GM12891 (cell line): ENCODE data around the gene NLN.

Experiments
- POLR2A ChIP-seq: IDR thresholded peaks from 2 replicates; pipeline ENCODE4 v1.6.1; 2011; ENCODE audit warnings: low read depth, low read length, control low read depth
- POLR2AphosphoS5 ChIP-seq: IDR thresholded peaks from 2 replicates; pipeline ENCODE4 v1.6.1; 2011; ENCODE audit warnings: low read depth, low read length, control low read depth

GRCh38 chr5:65707663-65708062, 14.3 kb upstream of the NLN start:
- TF ChIP-seq POLR2AphosphoS5 (no peak), POLR2A (no peak)
